Endothelial cell of umbilical vein (primary cell): ENCODE results near the gene SLC39A11. TPM values are rescaled to one million over a fixed set of nuclear protein-coding genes. Genes with fewer than 3 reads are reported as not detected.

Source experiments
- BruUV-seq: library from RNA; stranded (reverse); fragments of 400-500 nt; replicated peaks from 2 replicates; lab custom pipeline; 2021; lab: Mats Ljungman, UMichigan
- CTCF ChIA-PET: fragments of 300-600, 350-600 bp; sonication (Branson Sonifier 250); formaldehyde crosslinking; loops from one replicate; lab custom pipeline; 2021; ENCODE audit warnings: antibody characterized with exemption, inconsistent platforms; lab: Charles Lee
- POLR2A ChIA-PET: fragments of 300-600, 350-600 bp; sonication (Branson Sonifier 250); formaldehyde crosslinking; loops from one replicate; lab custom pipeline; 2021; ENCODE audit warnings: antibody characterized with exemption, inconsistent platforms; lab: Charles Lee
- DNase-seq: peaks from one replicate; pipeline ENCODE4 v3.0.0-alpha.2; 2011; ENCODE audit warnings: low read depth, low spot score
- FAIRE-seq: peaks from 2 replicates; lab custom pipeline; 2011; peaks lifted over from hg19 to GRCh38; lab: Jason Lieb, UNC
- H2AFZ ChIP-seq: 2 replicates; pipeline ENCODE4 v1.6.0; 2012; ENCODE audit warnings: low read depth, low read length, control low read depth, inconsistent platforms
- H3K27ac ChIP-seq: 2 replicates; pipeline ENCODE4 v1.5.1; 2011; ENCODE audit warnings: low read depth, mild to moderate bottlenecking, control low read depth, low read length, moderate library complexity; ENCODE audit not compliant: insufficient read depth
- H3K27me3 ChIP-seq, 2 experiments: 2 replicates each; pipeline versions ENCODE4 v1.6.0 to v1.6.1; 2011; ENCODE audit warnings: low read length in 2 of 2, mixed read lengths in 1 of 2; ENCODE audit not compliant: control insufficient read depth in 2 of 2, insufficient read depth in 2 of 2
- H3K36me3 ChIP-seq, 2 experiments: 2 replicates in 1 of 2; 3 replicates in 1 of 2; pipeline ENCODE4 v1.5.1; 2011; ENCODE audit warnings: low read length in 2 of 2, mild to moderate bottlenecking in 1 of 2, moderate library complexity in 1 of 2; ENCODE audit not compliant: control insufficient read depth in 2 of 2, insufficient read depth in 2 of 2; ENCODE audit errors: extremely low read depth in 1 of 2
- H3K4me1 ChIP-seq: 3 replicates; pipeline ENCODE4 v1.5.1; 2011; ENCODE audit warnings: mild to moderate bottlenecking, low read length; ENCODE audit not compliant: control insufficient read depth, insufficient read depth; ENCODE audit errors: extremely low read depth
- H3K4me2 ChIP-seq: 2 replicates; pipeline ENCODE4 v1.6.1; 2011; ENCODE audit warnings: low read length, control low read depth, mixed read lengths; ENCODE audit not compliant: insufficient read depth
- H3K4me3 ChIP-seq, 3 experiments: fragments of 200-600 bp in 1 of 3; sonication (generic), shearing (Covaris generic) in 1 of 3; replicated peaks in 1 of 3; 2 replicates each; pipeline ENCODE4 v1.5.1; 2011 to 2016; ENCODE audit warnings: control low read depth in 3 of 3, low read length in 3 of 3, mild to moderate bottlenecking in 2 of 3, inconsistent platforms in 1 of 3, low read depth in 1 of 3, moderate library complexity in 1 of 3; ENCODE audit not compliant: insufficient read depth in 1 of 3
- H3K79me2 ChIP-seq: 2 replicates; pipeline ENCODE4 v1.6.0; 2012; ENCODE audit warnings: low read length, inconsistent platforms; ENCODE audit not compliant: control insufficient read depth, insufficient read depth
- H3K9ac ChIP-seq: replicated peaks from 2 replicates; pipeline ENCODE3; 2011; ENCODE audit warnings: low read length, control low read depth; ENCODE audit not compliant: insufficient read depth; ENCODE audit errors: extremely low read depth
- H3K9me1 ChIP-seq: replicated peaks from 3 replicates; pipeline ENCODE4 v1.6.0; 2011; ENCODE audit warnings: mild to moderate bottlenecking, low read length; ENCODE audit not compliant: control insufficient read depth, insufficient read depth; ENCODE audit errors: extremely low read depth
- H3K9me3 ChIP-seq: replicated peaks from 2 replicates; pipeline ENCODE4 v1.5.1; 2012; ENCODE audit warnings: low read length, inconsistent platforms; ENCODE audit not compliant: control insufficient read depth, insufficient read depth
- H4K20me1 ChIP-seq: replicated peaks from 2 replicates; pipeline ENCODE3; 2011; ENCODE audit warnings: mild to moderate bottlenecking, low read length; ENCODE audit not compliant: control insufficient read depth, insufficient read depth; ENCODE audit errors: extremely low read depth
- CTCF ChIP-seq, 2 donors: IDR thresholded peaks; 1 replicate in 1 of 2; 2 replicates in 1 of 2; pipeline ENCODE4 v1.5.1; 2011; ENCODE audit warnings: low read length in 2 of 2, mild to moderate bottlenecking in 2 of 2, moderate library complexity in 2 of 2, control low read depth in 1 of 2, inconsistent platforms in 1 of 2, low read depth in 1 of 2; ENCODE audit not compliant: insufficient read depth in 1 of 2; ENCODE audit errors: extremely low read depth in 1 of 2
- EZH2 ChIP-seq: IDR thresholded peaks from 2 replicates; pipeline ENCODE4 v1.6.1; 2012; ENCODE audit warnings: borderline replicate concordance, low read depth, mild to moderate bottlenecking, moderate library complexity, low read length, inconsistent platforms; ENCODE audit not compliant: severe bottlenecking
- FOS ChIP-seq: IDR thresholded peaks from 2 replicates; pipeline ENCODE4 v1.6.1; 2011; ENCODE audit warnings: mild to moderate bottlenecking, low read length, moderate library complexity, borderline replicate concordance; ENCODE audit not compliant: insufficient read depth
- GATA2 ChIP-seq: IDR thresholded peaks from 2 replicates; pipeline ENCODE4 v1.7.0; 2011; ENCODE audit warnings: low read depth, mild to moderate bottlenecking, moderate library complexity, mixed read lengths, low read length; ENCODE audit not compliant: insufficient read length, insufficient read depth
- JUN ChIP-seq: IDR thresholded peaks from 2 replicates; pipeline ENCODE4 v1.6.1; 2011; ENCODE audit warnings: borderline replicate concordance, low read depth; ENCODE audit not compliant: insufficient read length, insufficient read depth
- MAX ChIP-seq: IDR thresholded peaks from 2 replicates; pipeline ENCODE4 v1.6.1; 2011; ENCODE audit not compliant: insufficient read depth, insufficient read length
- MYC ChIP-seq: IDR thresholded peaks from one replicate; pipeline ENCODE4 v1.6.1; 2011; ENCODE audit warnings: mild to moderate bottlenecking, low read depth, low read length
- POLR2A ChIP-seq: IDR thresholded peaks from 2 replicates; pipeline ENCODE4 v1.6.1; 2012; ENCODE audit warnings: low read depth, mild to moderate bottlenecking, control low read depth, low read length
- POLR2AphosphoS5 ChIP-seq: IDR thresholded peaks from 2 replicates; pipeline ENCODE4 v1.6.1; 2012; ENCODE audit warnings: low read depth, mild to moderate bottlenecking, control low read depth, low read length, moderate library complexity; ENCODE audit not compliant: insufficient read depth
- dilution Hi-C: fragments of 300-500 bp; cut with MboI; formaldehyde crosslinking; loops from one replicate; pipeline ENCODE4 v1.15.0; 2019; ENCODE audit warnings: low sequenced_read_pairs; ENCODE audit not compliant: extremely low pct_ligation_motif_present
- intact Hi-C: fragments of 100-400 bp; cut with micrococcal nuclease; formaldehyde crosslinking; loops from one replicate; pipeline ENCODE4 v1.10.0; 2022
- polyA plus RNA-seq, 4 experiments: library from polyadenylated mRNA; depleted of rRNA in 3 of 4; stranded (reverse) in 3 of 4; unstranded in 1 of 4; fragments of >200 nt; gene quantifications; 2 replicates each; pipeline versions ENCODE4 v1.2.1 to v1.2.3, GENCODE V29; 2011 to 2012; ENCODE audit warnings: missing spikeins in 1 of 4
- total RNA-seq: library from RNA; stranded (reverse); gene quantifications from 2 replicates; pipeline ENCODE4 v1.2.3, GENCODE V29; 2021

Gene SLC39A11
- total and polyA plus RNA-seq, 2 donors (not counting 3 experiments of a cell fraction or from before 2014, with no cell fraction given) = 8.1 to 11.9 TPM

- TF ChIP-seq CTCF (IDR thresholded peaks at IDR 0.05; ENCODE audit: extremely low read depth in 1 of 2, insufficient read depth in 1 of 2, low read depth in 1 of 2, low read length in 2 of 2) (no peak), FOS (no peak), MAX (no peak), JUN (no peak), POLR2AphosphoS5 (no peak), MYC (no peak), EZH2 (no peak), POLR2A (no peak), GATA2 (no peak)
- Histone ChIP-seq H3K9me3 (no peaks in the 10 kb centered on the region), H3K9me1 (no peaks in the 10 kb centered on the region), H3K27ac (no peak overlapping the region), H4K20me1 (no peaks in the 10 kb centered on the region), H3K4me2 (no peak overlapping the region), H3K36me3 (no peaks in the 10 kb centered on the region), H3K79me2 (no peaks in the 10 kb centered on the region), H3K9ac (no peak overlapping the region), H3K4me1 (no peaks in the 10 kb centered on the region), H3K27me3 (no peaks in the 10 kb centered on the region), H3K4me3 (no peak overlapping the region), H2AFZ (no peak overlapping the region)
- ChIA-PET POLR2A (no interaction called here), CTCF (interaction anchor here (1.3 kb wide), 1 partner anchor 25 kb away, joined by 3 read pairs; no protein-coding TSS in a partner anchor)
- dilution Hi-C loops (no loop called here), intact Hi-C loops (no loop called here)
- DNase-seq = no peak
- no TSS peak for BruUV-seq
- no peak for FAIRE-seq
Observed at GRCh38 chr17:72702998-72703397, 389.5 kb downstream of the SLC39A11 start.
